H1 (cell line): ENCODE results near the gene HS6ST1. TPM values are rescaled to one million over a fixed set of nuclear protein-coding genes. Genes with fewer than 3 reads are reported as not detected.

Source experiments
- CTCF ChIA-PET: fragments of 300-600 bp; sonication (Branson Sonifier 250); formaldehyde crosslinking; loops from one replicate; lab custom pipeline; 2021; ENCODE audit not compliant: partially characterized antibody; lab: Charles Lee
- POLR2A ChIA-PET: fragments of 300-600 bp; sonication (Branson Sonifier 250); formaldehyde crosslinking; loops from one replicate; lab custom pipeline; 2021; ENCODE audit warnings: inconsistent platforms; ENCODE audit not compliant: partially characterized antibody; lab: Charles Lee
- DNase-seq, 2 experiments: peaks; one replicate each; pipeline versions ENCODE4 v3.0.0 to v3.0.0-alpha.2; 2010 to 2022; ENCODE audit warnings: low spot score in 2 of 2, low read depth in 1 of 2, mixed read lengths in 1 of 2
- FAIRE-seq: peaks from 2 replicates; lab custom pipeline; 2011; peaks lifted over from hg19 to GRCh38; lab: Jason Lieb, UNC
- H2AFZ ChIP-seq: 2 replicates; pipeline ENCODE4 v1.8.1; 2012; ENCODE audit warnings: low read length, inconsistent platforms
- H2AK5ac ChIP-seq: 2 replicates; pipeline ENCODE4 v1.6.1; 2013; ENCODE audit warnings: low read depth, low read length
- H2BK120ac ChIP-seq: replicated peaks from 2 replicates; pipeline ENCODE3; 2013; ENCODE audit warnings: low read depth, low read length, inconsistent platforms
- H2BK12ac ChIP-seq: 2 replicates; pipeline ENCODE4 v1.6.1; 2013; ENCODE audit warnings: low read depth, low read length
- H2BK15ac ChIP-seq: 2 replicates; pipeline ENCODE4 v1.6.1; 2013; ENCODE audit warnings: low read length
- H2BK20ac ChIP-seq: 2 replicates; pipeline ENCODE4 v1.6.1; 2013; ENCODE audit warnings: low read length
- H2BK5ac ChIP-seq: 2 replicates; pipeline ENCODE4 v1.6.1; 2013; ENCODE audit warnings: low read depth, low read length
- H3K14ac ChIP-seq: 2 replicates; pipeline ENCODE4 v1.6.1; 2013; ENCODE audit warnings: inconsistent platforms; ENCODE audit not compliant: insufficient read length
- H3K18ac ChIP-seq: 2 replicates; pipeline ENCODE4 v1.6.1; 2013; ENCODE audit warnings: low read length; ENCODE audit errors: extremely low read depth
- H3K23ac ChIP-seq: 2 replicates; pipeline ENCODE4 v1.6.1; 2013; ENCODE audit warnings: inconsistent platforms; ENCODE audit not compliant: insufficient read length
- H3K23me2 ChIP-seq: 2 replicates; pipeline ENCODE4 v1.6.1; 2013; ENCODE audit warnings: low read depth, low read length
- H3K27ac ChIP-seq: 2 replicates; pipeline ENCODE4 v1.6.1; 2011; ENCODE audit warnings: low read depth, low read length, inconsistent platforms
- H3K27me3 ChIP-seq, 4 experiments: replicated peaks in 1 of 4; 1 replicate in 1 of 4; 2 replicates in 3 of 4; pipeline versions ENCODE4 v1.6.1 to v1.8.1; 2011 to 2013; ENCODE audit warnings: low read length in 3 of 4, mild to moderate bottlenecking in 3 of 4, inconsistent platforms in 2 of 4, mixed read lengths in 2 of 4, moderate library complexity in 1 of 4; ENCODE audit not compliant: control insufficient read depth in 3 of 4, insufficient read depth in 3 of 4; ENCODE audit errors: extremely low read depth in 1 of 4
- H3K36me3 ChIP-seq, 4 experiments: 2 replicates each; pipeline versions ENCODE4 v1.6.1 to v1.8.1; 2011 to 2013; ENCODE audit warnings: mild to moderate bottlenecking in 4 of 4, low read length in 3 of 4, moderate library complexity in 2 of 4, control low read depth in 1 of 4, inconsistent platforms in 1 of 4; ENCODE audit not compliant: insufficient read depth in 4 of 4, control insufficient read depth in 2 of 4
- H3K4ac ChIP-seq: replicated peaks from 2 replicates; pipeline ENCODE3; 2013; ENCODE audit warnings: low read length, low read depth, mixed read lengths, inconsistent platforms; ENCODE audit not compliant: insufficient read length
- H3K4me1 ChIP-seq, 4 experiments: replicated peaks in 1 of 4; 1 replicate in 1 of 4; 2 replicates in 3 of 4; pipeline versions ENCODE4 v1.6.1 to v1.8.1; 2011 to 2013; ENCODE audit warnings: low read length in 3 of 4, inconsistent platforms in 2 of 4, mixed read lengths in 1 of 4; ENCODE audit not compliant: insufficient read depth in 4 of 4, control insufficient read depth in 3 of 4
- H3K4me2 ChIP-seq, 2 experiments: 2 replicates each; pipeline versions ENCODE4 v1.6.1 to v1.8.1; 2011 to 2013; ENCODE audit warnings: low read depth in 2 of 2, low read length in 2 of 2, control low read depth in 1 of 2, inconsistent platforms in 1 of 2, mild to moderate bottlenecking in 1 of 2; ENCODE audit not compliant: insufficient read depth in 1 of 2
- H3K4me3 ChIP-seq, 4 experiments: fragments of 200-600, 300-600 bp in 1 of 4; sonication (generic), shearing (Covaris generic), sonication (Bioruptor Twin) in 1 of 4; 2 replicates each; pipeline versions ENCODE4 v1.5.1 to v1.8.1; 2011 to 2016; ENCODE audit warnings: low read length in 4 of 4, low read depth in 3 of 4, control low read depth in 2 of 4, inconsistent platforms in 2 of 4, mild to moderate bottlenecking in 2 of 4, mixed read lengths in 1 of 4, moderate library complexity in 1 of 4; ENCODE audit not compliant: insufficient read depth in 2 of 4; ENCODE audit errors: extremely low read depth in 1 of 4
- H3K56ac ChIP-seq: replicated peaks from 2 replicates; pipeline ENCODE3; 2013; ENCODE audit warnings: low read depth, mild to moderate bottlenecking, mixed read lengths, low read length, inconsistent platforms; ENCODE audit not compliant: insufficient read length
- H3K79me1 ChIP-seq: 2 replicates; pipeline ENCODE4 v1.6.1; 2013; ENCODE audit warnings: low read depth, low read length, control low read depth
- H3K79me2 ChIP-seq, 2 experiments: 2 replicates each; pipeline versions ENCODE4 v1.6.1 to v1.8.1; 2012 to 2013; ENCODE audit warnings: low read length in 2 of 2, mild to moderate bottlenecking in 2 of 2, inconsistent platforms in 1 of 2; ENCODE audit not compliant: insufficient read depth in 2 of 2, control insufficient read depth in 1 of 2
- H3K9ac ChIP-seq, 4 experiments: replicated peaks in 1 of 4; 1 replicate in 1 of 4; 2 replicates in 3 of 4; pipeline versions ENCODE4 v1.6.1 to v1.8.1; 2011 to 2013; ENCODE audit warnings: low read depth in 3 of 4, low read length in 3 of 4, control low read depth in 2 of 4, mild to moderate bottlenecking in 2 of 4, moderate library complexity in 2 of 4, inconsistent platforms in 1 of 4; ENCODE audit errors: extremely low read depth in 1 of 4
- H3K9me3 ChIP-seq, 2 experiments: 2 replicates each; pipeline versions ENCODE4 v1.6.1 to v1.8.1; 2012 to 2013; ENCODE audit warnings: mild to moderate bottlenecking in 2 of 2, moderate library complexity in 2 of 2, control low read depth in 1 of 2, inconsistent platforms in 1 of 2, low read depth in 1 of 2, low read length in 1 of 2, mixed read lengths in 1 of 2; ENCODE audit not compliant: insufficient read depth in 2 of 2
- H4K20me1 ChIP-seq, 2 experiments: replicated peaks in 1 of 2; 2 replicates each; pipeline versions ENCODE3 to v1.8.1; 2011 to 2013; ENCODE audit warnings: inconsistent platforms in 2 of 2, low read length in 2 of 2, mild to moderate bottlenecking in 1 of 2; ENCODE audit not compliant: insufficient read depth in 2 of 2, control insufficient read depth in 1 of 2
- H4K5ac ChIP-seq: 2 replicates; pipeline ENCODE4 v1.6.1; 2013; ENCODE audit warnings: low read length, low read depth, mixed read lengths, inconsistent platforms; ENCODE audit not compliant: insufficient read length
- H4K8ac ChIP-seq: 2 replicates; pipeline ENCODE4 v1.8.0; 2013; ENCODE audit warnings: mild to moderate bottlenecking, moderate library complexity, low read length, inconsistent platforms; ENCODE audit not compliant: insufficient read depth; ENCODE audit errors: extremely low read depth
- H4K91ac ChIP-seq: replicated peaks from 2 replicates; pipeline ENCODE3; 2013; ENCODE audit warnings: low read length, mixed read lengths, inconsistent platforms; ENCODE audit not compliant: insufficient read length
- CBX5 ChIP-seq: fragments of 300-800, 300-1000 bp; sonication (generic); IDR thresholded peaks from 2 replicates; pipeline ENCODE4 v1.7.1; 2016; ENCODE audit warnings: antibody characterized with exemption, low read length, low read depth
- EZH2 ChIP-seq: fragments of 200-600 bp; sonication (generic); IDR thresholded peaks from 2 replicates; pipeline ENCODE4 v1.7.1; 2012; ENCODE audit warnings: low read depth, mild to moderate bottlenecking, moderate library complexity, low read length, inconsistent platforms; ENCODE audit not compliant: severe bottlenecking
- RAD21 ChIP-seq, 2 experiments: IDR thresholded peaks in 1 of 2; conservative IDR thresholded peaks in 1 of 2; 2 replicates each; pipeline ENCODE4 v1.6.1; 2011; ENCODE audit warnings: low read depth in 2 of 2, low read length in 2 of 2, improper control_type of control experiment in 1 of 2, inconsistent platforms in 1 of 2, mild to moderate bottlenecking in 1 of 2, moderate library complexity in 1 of 2
- WGBS, 2 experiments: shearing (Covaris generic) in 1 of 2; methylation state at CpG; one replicate each; pipeline versions ENCODE4 v1.1.6 to v1.1.7; 2013 to 2015; ENCODE audit warnings: low lambda C conversion rate in 2 of 2, mixed read lengths in 2 of 2, inconsistent platforms in 1 of 2, low coverage in 1 of 2, missing lambda C conversion rate in 1 of 2; ENCODE audit not compliant: insufficient replicate concordance in 2 of 2, insufficient coverage in 1 of 2, insufficient read length in 1 of 2; ENCODE audit errors: extremely low coverage in 1 of 2, missing lambda C conversion rate in 1 of 2; 5-methylcytosine and 5-hydroxymethylcytosine counted together
- polyA plus RNA-seq, 7 experiments: library from polyadenylated mRNA; depleted of rRNA in 3 of 7; stranded (reverse) in 5 of 7; unstranded in 2 of 7; fragments of >200 nt in 5 of 7; fragments of 200-250 nt in 2 of 7; gene quantifications; 1 replicate in 5 of 7; 2 replicates in 1 of 7; 4 replicates in 1 of 7; pipeline versions ENCODE4 v1.2.1 to v1.2.3, GENCODE V29; 2011 to 2013; ENCODE audit warnings: missing spikeins in 2 of 7, mixed read lengths in 2 of 7
- total RNA-seq: library from RNA; stranded (reverse); fragmentation: NEBNext Ultra II Directional; extraction: Animal tissue kit (Norgen Biotek cat#: 25700); gene quantifications from 2 replicates; pipeline ENCODE4 v1.2.1, GENCODE V29; 2021

Gene HS6ST1
- total and polyA plus RNA-seq, 2 of the 8 experiments (the other 6 are each of a cell fraction or from before 2014, with no cell fraction given): 37.4 to 74.6 TPM

- FAIRE-seq: no peak
- no peak overlapping the region for H4K8ac ChIP-seq
- no peak overlapping the region for H3K18ac ChIP-seq
- peaks cover 9% of the 10 kb centered on the region; the same call in 1 of the 2 replicates for H3K23me2 ChIP-seq
- no peak overlapping the region for H2AFZ ChIP-seq
- H3K27ac ChIP-seq: no peak overlapping the region
- peaks cover 88 to 100% of the 10 kb centered on the region in 2 experiments for H3K79me2 ChIP-seq
- no peak overlapping the region for H3K23ac ChIP-seq
- H2BK15ac ChIP-seq: no peak overlapping the region
- H3K27me3 ChIP-seq: no peaks in the 10 kb centered on the region
- TF ChIP-seq CBX5 (no peak), EZH2 (no peak), RAD21 (IDR thresholded peaks at IDR 0.05 in 1 of 2, conservative IDR thresholded peaks at IDR 0.05 in 1 of 2; ENCODE audit: low read depth in 2 of 2, low read length in 2 of 2) (no peak)
- H4K91ac ChIP-seq: no peak overlapping the region
- H3K56ac ChIP-seq: no peak overlapping the region
- H3K9me3 ChIP-seq: no peaks in the 10 kb centered on the region
- H2BK20ac ChIP-seq: no peak overlapping the region
- H2BK12ac ChIP-seq: no peak overlapping the region
- POLR2A ChIA-PET: no interaction called here
- CTCF ChIA-PET: no interaction called here
- 0 out of 2 replicates have a peak overlapping the region, but pooled peaks have one; percentile 49 for H2BK5ac ChIP-seq
- no peak overlapping the region for H3K4ac ChIP-seq
- H3K79me1 ChIP-seq: peaks cover 64% of the 10 kb centered on the region
- H3K9ac ChIP-seq: no peak overlapping the region
- H4K5ac ChIP-seq: no peak overlapping the region
- no peak overlapping the region for H3K14ac ChIP-seq
- H2AK5ac ChIP-seq: no peak overlapping the region
- 92% methylated on average over 6 of the region's 6 CpGs; no CpG with 5 or more reads in 1 of the 2 experiments for WGBS, 2 experiments
- no peak overlapping the region for H2BK120ac ChIP-seq
- peaks cover 4 to 38% (median 17%) of the 10 kb centered on the region in 4 experiments for H3K4me1 ChIP-seq
- no peak for DNase-seq
- peaks cover 0 to 14% (median 0%) of the 10 kb centered on the region in 4 experiments; a peak in 2 of 8 replicates for H3K36me3 ChIP-seq
- no peak overlapping the region for H3K4me3 ChIP-seq
- peaks cover 73 to 91% of the 10 kb centered on the region in 2 experiments for H4K20me1 ChIP-seq
- H3K4me2 ChIP-seq: no peak overlapping the region
These were observed 6.3 kb downstream of the HS6ST1 start for GRCh38 chr2:128312411-128312810.
